ENCODE data around the gene ELF3.

DNA sequence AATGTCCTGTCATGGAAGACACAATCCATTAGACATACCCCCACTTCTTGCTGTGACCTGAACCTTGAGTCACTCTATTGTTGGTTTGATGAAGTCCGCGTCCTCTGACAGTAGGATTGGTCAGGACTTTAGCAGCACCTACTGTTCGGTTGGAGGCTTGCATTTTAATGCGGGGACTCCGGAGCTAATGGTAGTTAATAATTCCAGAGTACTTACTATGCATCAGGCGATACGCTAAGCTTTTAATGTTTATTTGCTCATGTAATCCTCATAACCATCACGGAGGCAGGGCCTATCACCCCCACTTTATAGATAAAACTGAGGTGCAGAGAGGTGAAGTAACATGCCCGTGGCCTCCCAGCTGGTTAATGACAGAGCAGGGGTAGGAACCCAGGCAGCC lies 7.9 kb upstream of the ELF3 start:
- TF ChIP-seq TAF1 (IDR thresholded peaks at IDR 0.05; ENCODE audit: borderline replicate concordance, low read depth, low read length) (no peak), POLR2A (IDR thresholded peaks at IDR 0.05; ENCODE audit: low read depth, low read length) (no peak)

Data from GM12892 (cell line).